ENCODE data around the gene TADA2B.

- TF ChIP-seq, protein P1, sequence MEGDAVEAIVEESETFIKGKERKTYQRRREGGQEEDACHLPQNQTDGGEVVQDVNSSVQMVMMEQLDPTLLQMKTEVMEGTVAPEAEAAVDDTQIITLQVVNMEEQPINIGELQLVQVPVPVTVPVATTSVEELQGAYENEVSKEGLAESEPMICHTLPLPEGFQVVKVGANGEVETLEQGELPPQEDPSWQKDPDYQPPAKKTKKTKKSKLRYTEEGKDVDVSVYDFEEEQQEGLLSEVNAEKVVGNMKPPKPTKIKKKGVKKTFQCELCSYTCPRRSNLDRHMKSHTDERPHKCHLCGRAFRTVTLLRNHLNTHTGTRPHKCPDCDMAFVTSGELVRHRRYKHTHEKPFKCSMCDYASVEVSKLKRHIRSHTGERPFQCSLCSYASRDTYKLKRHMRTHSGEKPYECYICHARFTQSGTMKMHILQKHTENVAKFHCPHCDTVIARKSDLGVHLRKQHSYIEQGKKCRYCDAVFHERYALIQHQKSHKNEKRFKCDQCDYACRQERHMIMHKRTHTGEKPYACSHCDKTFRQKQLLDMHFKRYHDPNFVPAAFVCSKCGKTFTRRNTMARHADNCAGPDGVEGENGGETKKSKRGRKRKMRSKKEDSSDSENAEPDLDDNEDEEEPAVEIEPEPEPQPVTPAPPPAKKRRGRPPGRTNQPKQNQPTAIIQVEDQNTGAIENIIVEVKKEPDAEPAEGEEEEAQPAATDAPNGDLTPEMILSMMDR (conservative IDR thresholded peaks at IDR 0.05; ENCODE audit: low read depth in 2 of 2), result no peak
- TF ChIP-seq EZH2 (IDR thresholded peaks at IDR 0.05; ENCODE audit: low read depth, unreplicated experiment) (no peak), CREB1 (CRISPR knock-in tag; IDR thresholded peaks at IDR 0.05; ENCODE audit: low read depth) (no peak), REST (IDR thresholded peaks at IDR 0.05; ENCODE audit: unreplicated experiment) (no peak), POLR2AphosphoS5 (IDR thresholded peaks at IDR 0.05; ENCODE audit: low read depth) (peak; percentile 63), EZH2phosphoT487 (IDR thresholded peaks at IDR 0.05; ENCODE audit: unreplicated experiment) (no peak), NANOG (IDR thresholded peaks at IDR 0.05; ENCODE audit: borderline replicate concordance) (no peak), ZNF114 (CRISPR knock-in tag; IDR thresholded peaks at IDR 0.05) (no peak), STAT1 (IDR thresholded peaks at IDR 0.05; ENCODE audit: unreplicated experiment) (no peak), JUNB (IDR thresholded peaks at IDR 0.05; ENCODE audit: unreplicated experiment) (no peak)
Measured at GRCh38 chr4:7103031-7103606, 59.9 kb downstream of the TADA2B start.

Data from GM23338 (cell line).